HS-5 (cell line): ENCODE results near the gene ST6GAL2.

Experiments used
- DNase-seq: peaks from one replicate; pipeline ENCODE4 v3.0.0-alpha.2; 2012; ENCODE audit warnings: low read depth

The ST6GAL2 gene, protein sequence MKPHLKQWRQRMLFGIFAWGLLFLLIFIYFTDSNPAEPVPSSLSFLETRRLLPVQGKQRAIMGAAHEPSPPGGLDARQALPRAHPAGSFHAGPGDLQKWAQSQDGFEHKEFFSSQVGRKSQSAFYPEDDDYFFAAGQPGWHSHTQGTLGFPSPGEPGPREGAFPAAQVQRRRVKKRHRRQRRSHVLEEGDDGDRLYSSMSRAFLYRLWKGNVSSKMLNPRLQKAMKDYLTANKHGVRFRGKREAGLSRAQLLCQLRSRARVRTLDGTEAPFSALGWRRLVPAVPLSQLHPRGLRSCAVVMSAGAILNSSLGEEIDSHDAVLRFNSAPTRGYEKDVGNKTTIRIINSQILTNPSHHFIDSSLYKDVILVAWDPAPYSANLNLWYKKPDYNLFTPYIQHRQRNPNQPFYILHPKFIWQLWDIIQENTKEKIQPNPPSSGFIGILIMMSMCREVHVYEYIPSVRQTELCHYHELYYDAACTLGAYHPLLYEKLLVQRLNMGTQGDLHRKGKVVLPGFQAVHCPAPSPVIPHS

GRCh38 chr2:106885971-106886915, at the start of gene ST6GAL2:
ST6GAL2 (minus strand) TSS chr2:106886167; CDS start chr2:106843977, 42,190 bp downstream.
- DNase-seq = no peak

GRCh38 chr2:106932644-106933043, 46.7 kb upstream of the ST6GAL2 start:
- no peak for DNase-seq

DNA sequence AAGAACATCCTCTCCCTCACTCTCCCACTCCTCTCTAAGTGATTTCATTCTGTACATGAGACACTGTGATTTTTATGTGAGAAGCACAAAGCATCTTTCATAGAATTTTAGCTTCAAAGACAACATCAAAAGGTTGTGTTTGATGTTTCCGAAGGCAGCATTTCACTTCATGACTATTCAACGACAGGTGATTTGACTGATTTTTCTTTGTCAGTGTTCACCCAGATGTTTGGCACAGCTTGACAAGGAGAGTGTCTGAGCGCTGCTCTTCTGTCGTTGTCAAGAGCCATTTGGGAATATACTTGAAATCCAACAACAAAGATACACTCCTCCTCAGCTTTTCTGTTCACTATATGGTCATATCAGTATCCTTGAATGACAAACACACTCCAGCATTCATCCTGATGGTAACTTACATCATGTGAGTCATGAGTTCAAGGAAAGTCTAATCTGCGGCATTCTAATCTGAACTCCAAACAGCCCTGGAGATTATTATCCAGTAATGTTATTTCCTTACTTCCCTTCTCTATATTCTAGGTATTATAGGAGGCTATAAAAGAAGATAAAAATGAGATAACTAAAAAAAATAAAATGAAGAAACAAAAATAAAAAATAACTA, 45.9 kb upstream of the ST6GAL2 start:
- DNase-seq = no peak

- no peak for DNase-seq
Observed at GRCh38 chr2:106921451-106921850, 35.5 kb upstream of the ST6GAL2 start.

DNA sequence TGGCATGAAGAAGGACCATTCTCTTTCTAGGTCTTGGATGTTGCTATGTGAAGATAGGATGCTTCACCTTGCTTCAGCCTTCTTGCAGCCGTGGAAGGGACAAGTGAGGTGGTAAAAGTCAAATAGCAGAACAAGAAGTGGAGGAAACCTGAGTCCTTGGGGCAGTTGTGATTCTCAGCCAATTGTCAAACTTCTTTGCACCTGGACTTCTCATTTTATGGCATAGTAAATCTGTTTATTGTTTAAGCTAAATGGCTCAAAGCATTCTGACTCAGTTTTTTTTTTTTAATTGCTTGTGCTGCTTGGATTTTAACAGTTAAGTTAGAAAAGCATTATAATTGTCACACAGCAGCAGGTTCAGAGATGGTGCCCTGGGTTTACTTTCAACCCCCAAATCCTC, 33.0 kb upstream of the ST6GAL2 start:
- DNase-seq = no peak

DNA sequence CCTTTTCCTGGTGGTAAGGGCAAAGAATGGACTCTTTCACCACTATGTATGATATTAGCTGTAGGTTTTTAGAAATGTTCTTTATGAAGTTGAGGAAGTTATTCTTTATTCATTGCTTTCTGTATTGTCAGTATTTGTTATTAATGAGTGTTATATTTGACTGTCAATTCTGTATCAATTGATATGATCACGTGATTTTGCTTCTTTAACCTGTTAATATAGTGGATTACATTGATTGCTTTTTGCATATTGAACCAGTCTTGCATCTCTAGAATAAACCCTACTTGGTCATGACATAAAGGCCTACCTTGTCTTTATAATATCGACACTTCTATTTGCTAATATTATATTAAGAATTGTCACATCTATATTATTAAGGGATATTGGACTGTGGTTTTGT, 18.3 kb upstream of the ST6GAL2 start:
- no peak for DNase-seq

DNA sequence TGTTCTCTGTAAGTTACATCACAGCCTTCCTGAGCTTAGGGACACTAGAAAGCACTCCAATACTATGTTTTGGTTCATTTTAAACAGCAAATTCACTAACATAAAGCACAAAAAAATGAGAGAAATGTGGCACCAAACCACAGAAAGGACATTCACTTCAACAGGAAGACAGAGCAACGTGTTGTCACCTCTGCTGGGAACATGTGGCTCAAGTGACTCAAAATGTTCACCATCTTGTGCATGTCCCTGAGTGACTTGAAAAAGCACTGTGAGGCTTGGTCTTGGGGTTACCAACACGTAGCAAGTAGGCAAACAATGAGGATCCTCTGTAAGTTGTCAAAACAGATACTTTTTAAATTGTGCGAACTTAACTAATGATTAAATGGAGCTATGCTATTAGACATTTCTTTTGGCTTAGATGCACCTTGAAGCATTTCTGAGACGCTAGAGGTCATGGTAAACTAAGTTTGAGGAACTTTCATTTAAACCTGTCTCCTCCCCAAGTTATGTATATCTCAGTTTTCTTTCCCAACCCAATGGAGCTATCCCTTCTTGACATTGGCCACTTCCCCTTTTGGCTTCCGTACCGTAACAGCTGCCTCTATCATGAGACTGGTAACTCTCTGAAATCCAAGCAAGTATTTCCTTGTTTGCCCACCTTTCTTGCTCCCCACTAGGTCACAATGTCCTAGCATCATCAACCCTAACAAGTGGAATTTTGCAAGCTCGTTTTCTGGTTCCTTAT, 14.0 kb upstream of the ST6GAL2 start:
- no peak for DNase-seq

GRCh38 chr2:106894545-106894944, 8.6 kb upstream of the ST6GAL2 start:
- DNase-seq = no peak

DNA sequence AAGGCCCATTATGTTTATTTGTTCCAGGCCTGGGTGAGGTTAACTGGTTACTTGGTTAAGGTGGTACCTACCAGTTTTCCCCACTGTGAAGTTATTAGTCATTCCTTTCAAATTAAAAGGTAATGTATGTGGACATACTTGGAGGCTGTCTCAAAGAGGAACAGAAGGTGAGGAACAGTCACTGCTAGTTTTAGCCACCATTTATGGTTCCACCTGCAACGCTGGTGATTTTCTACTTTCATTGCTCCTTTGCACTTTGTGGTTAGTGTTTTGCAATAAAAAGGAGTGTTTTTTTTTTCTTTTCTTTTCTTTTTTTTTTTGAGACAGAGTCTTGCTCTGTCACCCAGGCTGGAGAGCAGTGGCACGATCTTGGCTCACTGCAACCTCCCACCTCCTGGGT, 6.1 kb upstream of the ST6GAL2 start:
- no peak for DNase-seq

- no peak for DNase-seq
Observed at GRCh38 chr2:106890606-106891005, 4.6 kb upstream of the ST6GAL2 start.

- no peak for DNase-seq
Observed at GRCh38 chr2:106886916-106887758, 1.2 kb upstream of the ST6GAL2 start.

- no peak for DNase-seq
Observed at GRCh38 chr2:106885329-106885728, 638 bp downstream of the ST6GAL2 start.

GRCh38 chr2:106882673-106883072, 3.3 kb downstream of the ST6GAL2 start:
- no peak for DNase-seq

DNA sequence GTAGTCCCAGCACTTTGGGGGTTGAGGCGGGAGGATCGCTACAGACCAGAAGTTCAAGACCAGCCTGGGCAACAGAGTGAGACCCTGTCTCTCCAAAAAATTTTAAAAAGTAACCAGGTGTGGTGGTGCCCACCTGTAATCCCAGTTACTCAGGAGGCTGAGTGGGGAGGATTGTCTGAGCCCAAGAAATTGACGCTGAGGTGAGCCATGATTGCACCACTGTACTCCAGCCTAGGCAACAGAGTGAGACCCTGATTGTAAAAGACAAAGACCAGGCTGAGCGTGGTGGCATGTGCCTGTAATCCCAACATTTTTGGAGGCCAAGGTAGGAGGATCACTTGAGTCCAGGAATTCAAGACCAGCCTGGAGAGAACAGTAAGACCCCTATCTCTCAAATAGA, 7.8 kb downstream of the ST6GAL2 start:
- no peak for DNase-seq

- DNase-seq = no peak
Observed at GRCh38 chr2:106876699-106877098, 9.3 kb downstream of the ST6GAL2 start.

DNA sequence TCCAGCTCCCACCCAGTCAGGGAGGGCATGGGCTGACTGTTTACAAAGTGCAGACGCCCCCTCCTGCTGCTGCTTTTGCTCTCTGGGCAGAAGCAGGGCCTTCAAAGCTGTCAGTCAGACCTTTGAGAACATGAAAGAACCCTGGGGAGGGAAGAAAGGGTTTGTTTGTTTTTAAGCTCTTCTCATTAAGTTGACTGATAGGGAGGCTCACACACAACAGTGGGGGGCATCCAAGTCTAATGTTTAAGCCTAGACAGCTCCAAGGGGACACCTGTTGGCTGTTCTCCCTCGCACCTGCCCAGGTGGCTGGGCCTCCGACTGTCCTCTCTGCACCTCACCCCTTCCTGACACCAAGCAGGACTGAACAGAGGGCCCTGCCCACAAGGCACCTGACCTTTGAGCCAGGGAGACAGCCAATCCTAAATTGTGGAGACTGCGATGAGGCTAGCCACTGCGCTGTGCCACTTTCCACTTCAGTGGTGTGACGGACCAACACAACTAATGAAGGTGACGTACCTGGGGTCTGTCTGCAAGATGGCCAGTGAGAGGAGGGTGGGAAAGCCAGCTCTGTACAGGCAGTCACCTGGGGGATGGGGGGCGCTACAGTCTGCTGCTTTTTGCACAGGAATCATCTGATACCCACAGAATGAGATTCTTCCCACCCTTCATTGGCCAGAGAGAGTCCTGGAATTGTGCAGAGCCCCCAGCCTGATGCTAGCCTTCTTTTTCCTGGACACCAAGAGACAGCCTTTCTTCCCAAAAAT, 16.3 kb downstream of the ST6GAL2 start:
- DNase-seq = no peak

- no peak for DNase-seq
Observed at GRCh38 chr2:106868275-106868674, 17.7 kb downstream of the ST6GAL2 start.

DNA sequence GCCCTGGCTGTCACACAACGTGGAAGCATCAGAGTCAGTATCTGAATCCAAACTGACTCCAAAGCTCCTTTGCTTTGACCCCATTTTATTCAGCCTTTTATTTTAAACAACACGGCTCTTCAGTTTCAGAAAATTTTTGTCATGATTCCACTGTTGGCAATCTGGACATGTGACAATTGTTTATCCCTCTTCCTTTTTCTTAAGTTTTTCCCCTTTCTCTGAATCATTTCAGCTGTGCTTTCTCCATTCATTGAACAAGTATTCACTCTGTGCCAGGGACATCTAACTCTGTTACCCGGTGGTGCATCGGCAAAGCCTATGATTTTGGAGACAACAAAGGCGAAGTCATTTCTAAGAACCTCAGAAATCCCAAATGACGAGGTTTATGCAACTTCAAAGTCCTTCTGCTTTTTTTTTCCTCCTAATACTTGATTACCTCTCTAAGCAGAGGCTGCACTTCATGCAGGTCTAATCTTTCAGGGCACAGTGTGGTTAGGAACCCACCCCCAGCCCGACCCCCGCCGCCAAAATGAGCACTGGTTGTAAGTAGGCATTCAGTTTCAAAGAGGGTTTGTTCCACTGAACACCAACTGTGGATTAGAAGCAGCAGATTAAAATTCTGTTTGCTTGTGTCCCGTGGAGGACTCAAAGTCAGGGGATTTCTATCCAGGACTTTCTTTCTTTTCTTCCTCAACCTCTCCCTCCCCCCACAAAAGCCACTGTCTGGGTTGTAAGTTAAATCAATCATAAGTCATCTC, 18.6 kb downstream of the ST6GAL2 start:
- no peak for DNase-seq

DNA sequence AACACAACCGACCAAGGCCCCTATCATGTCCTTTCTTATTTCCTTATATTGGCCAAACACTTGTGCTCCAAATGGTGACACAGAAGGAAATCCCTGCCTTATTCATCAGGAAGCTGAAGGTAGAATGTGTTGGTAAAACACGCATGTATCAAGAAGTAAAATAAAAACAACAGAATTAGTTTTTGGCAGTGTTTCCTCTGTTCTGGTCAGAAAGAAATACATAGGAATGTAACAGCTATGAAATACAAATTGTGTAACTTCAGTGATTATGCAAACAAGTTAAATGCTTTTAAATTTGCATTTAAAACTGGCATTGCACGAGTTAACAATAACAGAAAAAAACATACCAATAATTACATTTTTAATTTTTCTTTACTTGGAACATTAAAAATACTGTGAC, 19.3 kb downstream of the ST6GAL2 start:
- no peak for DNase-seq
